Tibial nerve (tissue), 4 donors: ENCODE results near the gene AK4. TPM values are rescaled to one million over a fixed set of nuclear protein-coding genes. Genes with fewer than 3 reads are reported as not detected.
A peak's percentile ranks its signal among the peaks of the same experiment; 100 is the strongest.
"Not testable (repeated sequence)": the region's sequence is repeated elsewhere in the genome, so short reads cannot be mapped to it uniquely, and the experiment has no call there.

Source experiments
- DNase-seq, 2 donors: peaks; one replicate each; pipeline ENCODE4 v3.0.0-alpha.2; 2019; ENCODE audit warnings: low spot score in 2 of 2
- H3K27ac ChIP-seq, 4 donors: fragments of 200-600 bp; sonication (generic) in 3 of 4; one replicate each; pipeline ENCODE4 v1.5.1; 2017 to 2019; ENCODE audit warnings: mild to moderate bottlenecking in 1 of 4
- H3K27me3 ChIP-seq, 2 donors: fragments of 200-600 bp; sonication (generic) in 1 of 2; one replicate each; pipeline versions ENCODE4 v1.5.1 to v1.6.0; 2017 to 2019
- H3K36me3 ChIP-seq, 3 donors: fragments of 200-600 bp; sonication (generic); one replicate each; pipeline ENCODE4 v1.5.1; 2018 to 2019
- H3K4me1 ChIP-seq, 4 donors: fragments of 200-600 bp; sonication (generic) in 3 of 4; one replicate each; pipeline ENCODE4 v1.5.1; 2017 to 2019
- H3K4me3 ChIP-seq, 4 donors: fragments of 200-600 bp; sonication (generic) in 3 of 4; one replicate each; pipeline ENCODE4 v1.5.1; 2017 to 2019; ENCODE audit warnings: mild to moderate bottlenecking in 1 of 4, moderate library complexity in 1 of 4
- H3K9me3 ChIP-seq, 4 donors: fragments of 200-600 bp; sonication (generic) in 3 of 4; one replicate each; pipeline ENCODE4 v1.5.1; 2017 to 2019
- CTCF ChIP-seq, 5 experiments: fragments of 200-600 bp in 3 of 5; fragments of 450-650 bp in 2 of 5; sonication (generic) in 3 of 5; IDR thresholded peaks; one replicate each; pipeline ENCODE4 v1.5.1; 2016 to 2019; ENCODE audit warnings: antibody characterized with exemption in 5 of 5, mild to moderate bottlenecking in 3 of 5, moderate library complexity in 2 of 5
- EP300 ChIP-seq, 2 donors: sonication (generic); formaldehyde crosslinking; IDR thresholded peaks; one replicate each; pipeline ENCODE4 v1.6.1; 2017; ENCODE audit warnings: antibody characterized with exemption in 2 of 2, mild to moderate bottlenecking in 1 of 2
- POLR2A ChIP-seq, 2 donors: fragments of 450-650 bp; IDR thresholded peaks; one replicate each; pipeline ENCODE4 v1.6.1; 2017; ENCODE audit warnings: antibody characterized with exemption in 2 of 2, mild to moderate bottlenecking in 2 of 2, moderate library complexity in 2 of 2
- WGBS, 2 donors: methylation state at CpG; one replicate each; pipeline ENCODE4 v1.1.5; 2018; 5-methylcytosine and 5-hydroxymethylcytosine counted together
- total RNA-seq, 4 donors: library from RNA; depleted of rRNA; stranded (reverse); fragments of >200 nt; gene quantifications; one replicate each; pipeline ENCODE4 v1.1.0, GENCODE V29; 2016

Gene AK4
- total RNA-seq, 4 donors from 2014 or later = 16.1 to 24.9 (median 19.5) TPM

GRCh38 chr1:65109487-65109886 lies 38.5 kb upstream of the AK4 start:
- Histone ChIP-seq H3K36me3 (no peaks in the 10 kb centered on the region), H3K4me1 (peaks cover 0 to 12% (median 3%) of the 10 kb centered on the region in 4 donors), H3K4me3 (no peak overlapping the region), H3K27ac (no peak overlapping the region), H3K9me3 (no peaks in the 10 kb centered on the region), H3K27me3 (no peaks in the 10 kb centered on the region)
- TF ChIP-seq CTCF (IDR thresholded peaks at IDR 0.05) (no peak), EP300 (IDR thresholded peaks at IDR 0.05) (no peak), POLR2A (IDR thresholded peaks at IDR 0.05) (no peak)
- 64 to 76% methylated on average over 4 of the region's 4 CpGs for WGBS, 2 donors
- no peak for DNase-seq

GRCh38 chr1:65112811-65113210 lies 35.2 kb upstream of the AK4 start:
- Histone ChIP-seq H3K27ac (no peak overlapping the region), H3K27me3 (no peaks in the 10 kb centered on the region), H3K4me3 (no peak overlapping the region), H3K36me3 (no peaks in the 10 kb centered on the region), H3K9me3 (no peaks in the 10 kb centered on the region), H3K4me1 (peaks cover 0 to 19% (median 5%) of the 10 kb centered on the region in 4 donors)
- 79 to 80% methylated on average over 3 of the region's 3 CpGs for WGBS, 2 donors
- TF ChIP-seq POLR2A (IDR thresholded peaks at IDR 0.05) (no peak), EP300 (IDR thresholded peaks at IDR 0.05) (no peak), CTCF (IDR thresholded peaks at IDR 0.05) (no peak)
- no peak for DNase-seq

GRCh38 chr1:65113298-65113697 lies 34.7 kb upstream of the AK4 start:
- Histone ChIP-seq H3K36me3 (no peaks in the 10 kb centered on the region), H3K27ac (no peak overlapping the region), H3K4me1 (peaks cover 0 to 19% (median 5%) of the 10 kb centered on the region in 4 donors), H3K4me3 (no peak overlapping the region), H3K9me3 (no peaks in the 10 kb centered on the region), H3K27me3 (no peaks in the 10 kb centered on the region)
- 29 to 36% methylated on average over 2 of the region's 2 CpGs for WGBS, 2 donors
- no peak for DNase-seq
- TF ChIP-seq POLR2A (IDR thresholded peaks at IDR 0.05) (no peak), CTCF (IDR thresholded peaks at IDR 0.05) (no peak), EP300 (IDR thresholded peaks at IDR 0.05) (no peak)

- Histone ChIP-seq H3K4me3 (no peak overlapping the region), H3K27me3 (no peaks in the 10 kb centered on the region), H3K27ac (peak overlapping the region; percentile 3 to 76 (median 37)), H3K9me3 (no peaks in the 10 kb centered on the region), H3K36me3 (no peaks in the 10 kb centered on the region), H3K4me1 (peaks cover 0 to 19% (median 5%) of the 10 kb centered on the region in 4 donors)
- peak in 1 of 2 donors; percentile 62 for TF ChIP-seq EP300 (IDR thresholded peaks at IDR 0.05)
- no peak for TF ChIP-seq POLR2A (IDR thresholded peaks at IDR 0.05)
- WGBS, 2 donors = 14 to 15% methylated on average over 4 of the region's 4 CpGs
- DNase-seq = peak in 1 of 2 donors; percentile 4
These were observed 33.7 kb upstream of the AK4 start for GRCh38 chr1:65114322-65114721.

- H3K9me3 ChIP-seq = no peaks in the 10 kb centered on the region
- H3K36me3 ChIP-seq = no peaks in the 10 kb centered on the region
- H3K27ac ChIP-seq = no peak overlapping the region
- peaks cover 0 to 2% (median 0%) of the 10 kb centered on the region in 4 donors for H3K4me1 ChIP-seq
- WGBS, 2 donors = 81 to 83% methylated on average over 4 of the region's 4 CpGs
- no peak overlapping the region for H3K4me3 ChIP-seq
- no peaks in the 10 kb centered on the region for H3K27me3 ChIP-seq
- no peak for TF ChIP-seq CTCF (IDR thresholded peaks at IDR 0.05)
- TF ChIP-seq EP300 (IDR thresholded peaks at IDR 0.05) = no peak
- TF ChIP-seq POLR2A (IDR thresholded peaks at IDR 0.05) = no peak
- no peak for DNase-seq
These were observed 28.1 kb upstream of the AK4 start for GRCh38 chr1:65119951-65120350.

- H3K9me3 ChIP-seq, H3K4me3 ChIP-seq, H3K4me1 ChIP-seq, H3K27ac ChIP-seq, H3K36me3 ChIP-seq, DNase-seq, H3K27me3 ChIP-seq: not testable (repeated sequence)
- 93 to 99% methylated on average over 4 of the region's 4 CpGs for WGBS, 2 donors
These were observed 18.9 kb upstream of the AK4 start for GRCh38 chr1:65129104-65129503.
